K562 (cell line): ENCODE measurements around the gene PTK7. TPM values are rescaled to one million over a fixed set of nuclear protein-coding genes. Genes with fewer than 3 reads are reported as not detected.

Source experiments
- CEBPG ChIP-seq, 3 experiments: fragments of 200-800 bp in 1 of 3; sonication (Bioruptor generic) in 1 of 3; sonication (generic) in 1 of 3; formaldehyde crosslinking in 1 of 3; IDR thresholded peaks in 2 of 3; conservative IDR thresholded peaks in 1 of 3; 2 replicates each; pipeline versions ENCODE4 v1.6.1 to v1.8.0; 2016 to 2022; ENCODE audit warnings: missing compliant biosample characterization in 2 of 3, missing genetic modification characterization in 2 of 3, mild to moderate bottlenecking in 1 of 3, missing genetic modification reagents in 1 of 3
- ELK3 ChIP-seq: fragments of 450-650 bp; formaldehyde crosslinking; IDR thresholded peaks from 2 replicates; pipeline ENCODE4 v1.4.0; 2020; ENCODE audit warnings: mild to moderate bottlenecking
- FOXP4 ChIP-seq: sonication (generic); formaldehyde crosslinking; IDR thresholded peaks from 2 replicates; pipeline ENCODE4 v1.8.0; 2022; ENCODE audit warnings: mild to moderate bottlenecking, missing genetic modification reagents, borderline replicate concordance
- KLF6 ChIP-seq: fragments of 250-450 bp; sonication (Bioruptor Pico); IDR thresholded peaks from 2 replicates; pipeline ENCODE4 v1.4.0; 2020; ENCODE audit warnings: mild to moderate bottlenecking, moderate library complexity, borderline replicate concordance
- NFE2 ChIP-seq: IDR thresholded peaks from 2 replicates; pipeline ENCODE4 v1.6.1; 2014; ENCODE audit warnings: antibody characterized with exemption, low read depth
- RNF219 ChIP-seq: fragments of 250-450 bp; sonication (Bioruptor Pico); IDR thresholded peaks from 2 replicates; pipeline ENCODE4 v1.5.0; 2022; ENCODE audit warnings: mild to moderate bottlenecking
- TRIM24 ChIP-seq, 2 experiments: fragments of 450-650 bp; IDR thresholded peaks; 2 replicates each; pipeline ENCODE4 v1.6.1; 2016
- ZBTB9 ChIP-seq: fragments of 450-650 bp; formaldehyde crosslinking; IDR thresholded peaks from 2 replicates; pipeline ENCODE4 v1.4.0; 2020; ENCODE audit warnings: mild to moderate bottlenecking, moderate library complexity
- ZNF512 ChIP-seq: IDR thresholded peaks from 2 replicates; pipeline ENCODE4 v1.6.1; 2016; ENCODE audit warnings: missing genetic modification characterization, missing compliant biosample characterization
- ZNF644 ChIP-seq: fragments of 200-800 bp; sonication (Bioruptor generic); IDR thresholded peaks from 2 replicates; pipeline ENCODE4 v1.6.1; 2016; ENCODE audit warnings: low read depth, missing genetic modification characterization, missing compliant biosample characterization
- polyA plus RNA-seq, 8 experiments: library from polyadenylated mRNA; depleted of rRNA in 4 of 8; stranded (reverse) in 5 of 8; unstranded in 3 of 8; fragments of >200 nt; fragmentation: Nextera tagmentation in 2 of 8; fragmentation: Illumina TruSeq in 1 of 8; extraction: Ambion mirVana in 2 of 8; extraction: Trizol in 1 of 8; gene quantifications; 2 replicates each; pipeline versions ENCODE4 v1.2.1 to v1.2.3, GENCODE V29; 2011 to 2014; ENCODE audit warnings: inconsistent platforms in 1 of 8, missing spikeins in 1 of 8
- total RNA-seq, 7 experiments: library from RNA; depleted of rRNA in 6 of 7; stranded (reverse); fragments of >200 nt in 6 of 7; fragmentation: Illumina TruSeq in 2 of 7; extraction: Trizol in 2 of 7; gene quantifications; 2 replicates each; pipeline versions ENCODE4 v1.2.1 to v1.2.3, GENCODE V29; 2011 to 2021; ENCODE audit warnings: low replicate concordance in 1 of 7
- TF ChIP-seq, protein P1 (sequence below): fragments of 450-650 bp; formaldehyde crosslinking; IDR thresholded peaks from 2 replicates; pipeline ENCODE4 v1.4.0; 2022; ENCODE audit warnings: mild to moderate bottlenecking, moderate library complexity

PTK7 gene
- total and polyA plus RNA-seq, 9 of the 15 experiments (the other 6 are each of a cell fraction or from before 2014, with no cell fraction given) = 0.20 to 6.8 (median 4.2) TPM

DNA sequence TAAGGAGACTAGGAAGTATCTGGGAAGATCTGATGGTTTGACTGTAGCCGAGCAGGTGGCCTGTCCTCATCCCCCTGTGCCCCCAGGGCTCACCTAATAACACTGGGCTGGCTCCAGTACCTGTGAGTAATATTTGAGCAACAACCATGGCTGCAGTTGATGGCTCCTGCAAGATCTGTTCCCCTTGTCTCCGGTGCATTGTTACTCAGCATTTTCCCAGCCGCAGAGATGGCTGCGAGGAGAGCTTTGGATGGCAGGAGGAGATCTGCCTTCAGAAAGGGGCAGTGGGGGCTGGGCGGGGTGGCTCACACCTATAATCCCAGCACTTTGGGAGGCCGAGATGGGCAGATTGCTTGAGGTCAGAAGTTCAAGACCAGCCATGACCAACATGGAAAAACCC, 39.3 kb downstream of the PTK7 start (continued):
- 0 out of 2 replicates have a peak, but pooled peaks have one; percentile 41 for TF ChIP-seq ZNF644
- TF ChIP-seq, protein P1, sequence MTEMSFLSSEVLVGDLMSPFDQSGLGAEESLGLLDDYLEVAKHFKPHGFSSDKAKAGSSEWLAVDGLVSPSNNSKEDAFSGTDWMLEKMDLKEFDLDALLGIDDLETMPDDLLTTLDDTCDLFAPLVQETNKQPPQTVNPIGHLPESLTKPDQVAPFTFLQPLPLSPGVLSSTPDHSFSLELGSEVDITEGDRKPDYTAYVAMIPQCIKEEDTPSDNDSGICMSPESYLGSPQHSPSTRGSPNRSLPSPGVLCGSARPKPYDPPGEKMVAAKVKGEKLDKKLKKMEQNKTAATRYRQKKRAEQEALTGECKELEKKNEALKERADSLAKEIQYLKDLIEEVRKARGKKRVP = peak; percentile 69; the same call in 1 of the 2 replicates
- no peak for TF ChIP-seq FOXP4 (CRISPR knock-in tag)
- TF ChIP-seq ZNF512 = 0 out of 2 replicates have a peak, but pooled peaks have one; percentile 6
- no peak for TF ChIP-seq ZBTB9 (CRISPR knock-in tag)
- peak; percentile 91 for TF ChIP-seq NFE2
- TF ChIP-seq CEBPG (CRISPR knock-in tag; IDR thresholded peaks at IDR 0.05) = no peak
- TF ChIP-seq CEBPG (tag; conservative IDR thresholded peaks at IDR 0.05 in 1 of 2, IDR thresholded peaks at IDR 0.05 in 1 of 2) = no peak
- TF ChIP-seq ELK3 (CRISPR knock-in tag) = no peak
- TF ChIP-seq KLF6 (CRISPR knock-in tag) = peak; percentile 39; the same call in 1 of the 2 replicates
- TF ChIP-seq RNF219 (CRISPR knock-in tag) = no peak
- TF ChIP-seq TRIM24 (IDR thresholded peaks at IDR 0.05) = no peak
